Measurements from ENCODE around the gene RABL2A. TPM values are rescaled to one million over a fixed set of nuclear protein-coding genes. Genes with fewer than 3 reads are reported as not detected.
"Not testable (repeated sequence)": the region's sequence is repeated elsewhere in the genome, so short reads cannot be mapped to it uniquely, and the experiment has no call there.

Gene RABL2A
- 10 to 100 TPM; 51.2 to 63.8 (median 54.5) TPM for polyA plus RNA-seq (ENCODE audit: insufficient read depth in 1 of 5, insufficient read length in 5 of 5, low replicate concordance in 1 of 5)
- long read RNA-seq, donor 1, partial matches to known transcripts, result 0 of 5 reads
- long read RNA-seq, donor 1, other reads (novel, unspliced or antisense), result 0 of 5 reads
- long read RNA-seq, donor 2, partial matches to known transcripts, result 0 of 3 reads
- long read RNA-seq, donor 2, other reads (novel, unspliced or antisense), result 0 of 3 reads
- long read RNA-seq, donor 3, transcript RABL2A-216 (3 exons, 2,486 nt), result major isoform, 5 of 10 reads
- long read RNA-seq, donor 3, partial matches to known transcripts, result 0 of 10 reads
- long read RNA-seq, donor 3, other reads (novel, unspliced or antisense), result 0 of 10 reads
- long read RNA-seq, donor 4, partial matches to known transcripts, result 0 of 4 reads
- long read RNA-seq, donor 4, other reads (novel, unspliced or antisense), result 0 of 4 reads
- long read RNA-seq, donor 5, partial matches to known transcripts, result 0 of 5 reads
- long read RNA-seq, donor 5, other reads (novel, unspliced or antisense), result 0 of 5 reads
- long read RNA-seq, donor 6, partial matches to known transcripts, result 0 of 3 reads
- long read RNA-seq, donor 6, other reads (novel, unspliced or antisense), result 0 of 3 reads
- long read RNA-seq, donor 7, result 0 reads
- long read RNA-seq, donor 8, partial matches to known transcripts, result 0 of 1 reads
- long read RNA-seq, donor 8, other reads (novel, unspliced or antisense), result 0 of 1 reads

DNA sequence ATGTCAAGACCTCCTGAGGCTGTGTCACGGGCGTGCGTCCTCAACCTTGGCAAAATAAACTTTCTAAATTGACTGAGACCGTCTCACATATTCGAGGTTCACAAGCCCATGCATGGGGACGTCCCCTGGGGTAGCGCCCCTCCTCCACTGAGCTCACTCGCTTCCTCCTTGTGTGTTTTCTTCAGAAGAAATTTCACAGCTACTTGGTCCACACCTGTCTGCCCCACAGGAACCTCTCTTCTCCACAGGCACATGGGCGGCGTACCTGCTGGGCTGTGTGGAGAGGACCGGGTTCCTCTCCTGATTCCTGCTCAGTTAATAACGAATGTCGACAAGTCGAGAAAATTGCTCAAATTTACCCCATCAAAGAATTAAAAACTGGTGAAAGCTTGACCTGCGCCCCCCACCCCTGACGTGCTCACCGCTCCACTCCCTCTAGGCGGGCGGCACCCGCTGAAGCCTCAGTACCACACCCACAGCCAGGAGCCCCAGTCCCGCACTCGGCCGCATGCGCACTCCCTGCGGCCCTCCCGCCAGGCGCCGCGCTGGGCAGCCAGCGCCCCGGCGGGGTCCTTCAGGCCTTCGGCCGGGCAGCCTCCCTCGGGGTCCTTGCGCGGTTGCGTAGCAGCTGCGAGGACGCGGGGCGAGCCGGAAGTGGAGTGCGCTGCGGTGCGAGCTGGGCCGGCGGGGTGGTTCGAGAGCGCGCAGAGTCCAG is at the start of gene RABL2A:
RABL2A (plus strand) TSS at position 651 of the 715 bp plus-strand sequence. CDS start 1,341 bp downstream, outside the sequence.
- peak; percentile 84 to 86 for DNase-seq

DNA sequence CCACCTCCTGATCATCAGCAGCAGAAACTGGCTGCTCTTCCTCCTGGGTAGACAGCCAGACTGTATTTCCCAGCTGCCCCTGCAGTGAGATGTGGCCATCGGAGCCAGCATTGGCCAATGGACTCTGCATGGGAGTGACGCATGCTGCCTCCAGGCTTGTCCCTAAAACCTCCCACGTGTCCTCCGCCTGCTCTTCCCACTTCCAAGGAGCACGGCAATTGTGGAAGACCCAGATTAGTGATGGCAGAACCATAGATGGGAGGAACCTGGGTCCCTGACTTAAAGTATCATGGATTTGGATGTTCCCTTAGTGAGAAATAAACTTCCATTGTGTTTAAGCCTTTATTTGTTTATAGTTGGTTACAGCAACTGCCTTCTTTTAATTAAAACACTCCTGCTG is 48.6 kb upstream of the RABL2A start:
- DNase-seq, result not testable (repeated sequence)

DNA sequence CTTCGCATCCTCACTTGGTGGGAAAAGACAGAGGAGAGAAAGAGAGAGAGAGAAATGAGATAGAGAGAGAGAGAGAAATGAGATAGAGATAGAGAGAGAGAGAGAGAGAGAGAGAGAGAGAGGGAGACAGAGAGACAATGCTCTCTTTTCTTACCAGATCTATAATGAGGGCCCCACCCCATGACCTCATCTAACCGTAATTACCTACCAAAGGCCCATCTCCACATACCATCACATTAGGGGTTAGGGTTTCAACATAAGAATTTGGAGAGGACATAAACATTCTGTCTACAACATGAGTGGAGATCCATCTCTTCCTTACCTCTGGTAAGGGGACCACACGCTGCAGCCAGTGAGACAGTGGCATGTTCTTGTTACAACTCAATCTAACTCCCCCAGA is 44.6 kb upstream of the RABL2A start:
- not testable (repeated sequence) for DNase-seq

DNA sequence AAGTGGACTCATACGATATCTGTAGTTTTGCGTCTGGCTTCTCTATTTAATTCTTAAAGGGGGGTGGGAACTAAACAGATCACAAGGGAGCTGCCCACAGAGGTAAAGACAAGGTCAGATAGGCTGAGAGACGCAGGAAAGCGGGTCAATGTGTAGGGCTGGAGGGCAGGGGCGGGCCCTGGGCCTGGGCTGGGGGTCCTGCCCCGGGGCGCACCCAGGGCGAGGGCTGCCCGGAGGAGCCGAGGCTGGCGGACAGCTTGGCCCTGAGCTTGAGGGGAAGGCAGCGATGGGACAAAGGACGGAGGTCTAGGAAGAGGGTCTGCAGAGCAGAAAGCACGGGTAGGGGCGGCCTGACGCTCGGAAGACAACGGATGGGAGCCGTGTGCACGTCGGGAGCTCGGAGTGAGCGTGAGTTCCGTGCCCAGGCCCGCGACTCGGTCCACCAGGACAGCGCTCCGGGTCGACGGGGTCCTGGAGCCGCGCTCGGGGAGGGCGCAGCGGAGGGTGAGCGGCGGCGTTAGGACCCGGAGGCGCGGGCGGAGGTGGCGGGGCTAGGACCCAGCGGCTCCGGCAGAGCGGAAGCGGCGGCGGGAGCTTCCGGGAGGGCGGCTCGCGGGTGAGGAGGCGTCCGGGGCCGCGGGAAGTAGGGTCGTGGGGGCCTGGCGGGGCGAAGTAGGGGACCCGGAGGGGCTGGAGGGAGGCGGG is 43.4 kb upstream of the RABL2A start:
- peak; percentile 79 to 80 for DNase-seq

GRCh38 chr2:113584311-113585092 is 42.6 kb upstream of the RABL2A start:
- not testable (repeated sequence) for DNase-seq

- DNase-seq, result not testable (repeated sequence)
Observed at GRCh38 chr2:113587201-113587600, 39.9 kb upstream of the RABL2A start.

GRCh38 chr2:113589591-113589990 is 37.5 kb upstream of the RABL2A start:
- DNase-seq, result not testable (repeated sequence)

GRCh38 chr2:113591926-113592325 is 35.1 kb upstream of the RABL2A start:
- DNase-seq, result not testable (repeated sequence)

DNA sequence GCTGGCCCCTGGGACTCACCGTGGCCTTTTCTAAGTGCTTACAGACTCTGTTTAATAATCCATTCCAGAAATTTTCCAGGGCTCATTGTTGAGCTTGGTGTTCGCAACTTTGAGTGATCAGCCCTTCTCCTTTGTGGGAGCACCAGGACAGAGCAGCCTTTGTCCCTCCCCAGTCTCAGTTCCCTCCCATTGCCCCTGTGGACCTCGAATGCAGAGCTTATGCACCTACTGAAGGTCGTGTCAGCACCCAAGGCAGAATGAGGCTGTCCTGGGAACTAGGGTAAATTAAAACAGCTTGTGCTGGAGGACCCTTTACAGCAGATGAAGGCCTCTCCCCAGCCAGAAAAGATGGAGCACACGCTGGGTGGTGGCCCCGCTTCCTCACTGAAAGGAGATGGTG is 33.8 kb upstream of the RABL2A start:
- DNase-seq, result not testable (repeated sequence)

DNA sequence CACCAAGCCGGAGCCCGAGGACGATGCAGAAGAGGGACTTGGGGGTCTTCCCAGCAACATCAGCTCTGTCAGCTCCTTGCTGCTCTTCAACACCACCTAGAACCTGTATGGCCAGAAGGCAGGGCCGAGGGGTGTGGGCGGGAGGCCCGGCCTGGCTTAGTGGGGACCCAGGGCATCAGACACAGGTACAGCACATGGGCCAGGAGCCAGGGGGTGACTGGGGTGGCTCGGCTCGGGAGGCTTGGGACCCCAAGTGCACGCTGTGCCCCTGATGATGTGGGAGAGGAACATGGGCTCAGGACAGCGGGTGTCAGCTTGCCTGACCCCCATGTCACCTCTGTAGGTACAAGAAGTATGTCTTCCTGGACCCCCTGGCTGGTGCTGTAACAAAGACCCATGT is 31.3 kb upstream of the RABL2A start:
- not testable (repeated sequence) for DNase-seq

- DNase-seq, result not testable (repeated sequence)
Observed at GRCh38 chr2:113597164-113597563, 29.9 kb upstream of the RABL2A start.

- not testable (repeated sequence) for DNase-seq
Observed at GRCh38 chr2:113597572-113597971, 29.5 kb upstream of the RABL2A start.

DNA sequence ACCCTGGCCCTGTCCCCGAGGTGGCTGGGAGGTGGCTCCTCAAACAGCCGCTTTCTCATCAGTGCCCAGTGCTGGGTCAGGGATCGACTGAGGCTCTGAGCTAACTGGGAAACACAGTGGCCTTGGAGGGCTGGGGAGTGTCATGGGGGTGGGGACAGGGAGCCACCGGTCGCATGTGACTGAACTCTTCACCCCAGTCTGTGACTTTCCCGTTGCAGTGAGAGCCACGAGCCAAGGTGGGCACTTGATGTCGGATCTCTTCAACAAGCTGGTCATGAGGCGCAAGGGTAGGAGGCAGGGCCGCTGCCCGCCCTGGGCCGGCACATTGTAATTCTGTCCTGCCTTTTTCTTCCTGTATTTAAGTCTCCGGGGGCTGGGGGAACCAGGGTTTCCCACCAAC is 28.9 kb upstream of the RABL2A start:
- DNase-seq, result not testable (repeated sequence)

GRCh38 chr2:113598738-113599137 is 28.3 kb upstream of the RABL2A start:
- not testable (repeated sequence) for DNase-seq

- not testable (repeated sequence) for DNase-seq
Observed at GRCh38 chr2:113599208-113599607, 27.9 kb upstream of the RABL2A start.

DNA sequence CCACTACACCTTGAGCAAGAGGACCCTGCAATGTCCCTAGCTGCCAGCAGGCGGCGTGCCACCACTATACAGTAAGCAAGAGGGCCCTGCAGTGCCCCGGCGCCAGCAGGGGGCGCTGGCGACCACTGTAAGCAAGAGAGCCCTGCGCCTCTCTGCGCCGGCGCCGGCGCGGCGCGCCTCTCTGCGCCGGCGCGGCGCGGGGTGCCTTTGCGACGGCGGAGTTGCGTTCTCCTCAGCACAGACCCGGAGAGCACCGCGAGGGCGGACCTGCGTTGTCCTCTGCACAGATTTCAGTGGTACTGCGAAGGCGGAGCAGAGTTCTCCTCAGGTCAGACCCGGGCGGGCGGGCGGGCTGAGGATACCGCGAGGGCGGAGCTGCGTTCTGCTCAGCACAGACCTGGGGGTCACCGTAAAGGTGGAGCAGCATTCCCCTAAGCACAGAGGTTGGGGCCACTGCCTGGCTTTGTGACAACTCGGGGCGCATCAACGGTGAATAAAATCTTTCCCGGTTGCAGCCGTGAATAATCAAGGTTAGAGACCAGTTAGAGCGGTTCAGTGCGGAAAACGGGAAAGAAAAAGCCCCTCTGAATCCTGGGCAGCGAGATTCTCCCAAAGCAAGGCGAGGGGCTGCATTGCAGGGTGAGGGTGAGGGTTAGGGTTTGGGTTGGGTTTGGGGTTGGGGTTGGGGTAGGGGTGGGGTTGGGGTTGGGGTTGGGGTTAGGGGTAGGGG is 24.9 kb upstream of the RABL2A start:
- not testable (repeated sequence) for DNase-seq

DNA sequence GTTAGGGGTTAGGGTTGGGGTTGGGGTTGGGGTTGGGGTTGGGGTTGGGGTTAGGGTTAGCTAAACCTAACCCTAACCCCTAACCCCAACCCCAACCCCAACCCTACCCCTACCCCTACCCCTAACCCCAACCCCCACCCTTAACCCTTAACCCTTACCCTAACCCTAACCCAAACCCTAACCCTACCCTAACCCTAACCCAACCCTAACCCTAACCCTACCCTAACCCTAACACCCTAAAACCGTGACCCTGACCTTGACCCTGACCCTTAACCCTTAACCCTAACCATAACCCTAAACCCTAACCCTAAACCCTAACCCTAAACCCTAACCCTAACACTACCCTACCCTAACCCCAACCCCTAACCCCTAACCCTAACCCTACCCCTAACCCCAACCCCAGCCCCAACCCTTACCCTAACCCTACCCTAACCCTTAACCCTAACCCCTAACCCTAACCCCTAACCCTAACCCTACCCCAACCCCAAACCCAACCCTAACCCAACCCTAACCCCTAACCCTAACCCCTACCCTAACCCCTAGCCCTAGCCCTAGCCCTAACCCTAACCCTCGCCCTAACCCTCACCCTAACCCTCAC is 24.1 kb upstream of the RABL2A start:
- no peak for DNase-seq

GRCh38 chr2:113603467-113604084 is 23.5 kb upstream of the RABL2A start:
- peak; percentile 89 for DNase-seq

- DNase-seq, result peak; percentile 86 to 89
Observed at GRCh38 chr2:113604085-113604477, 23.0 kb upstream of the RABL2A start.
